Neural cell (in vitro differentiated cells): ENCODE results near the gene NUP42. TPM values are rescaled to one million over a fixed set of nuclear protein-coding genes. Genes with fewer than 3 reads are reported as not detected.

Experiments used
- H2AFZ ChIP-seq: fragments of 200-600, 300-800 bp; sonication (generic), shearing (Covaris generic); 2 replicates; pipeline ENCODE4 v1.6.0; 2014; ENCODE audit warnings: low read depth, mild to moderate bottlenecking, antibody characterized with exemption, low read length, moderate library complexity
- H3F3A ChIP-seq: fragments of 200-600 bp; shearing (Covaris generic); 2 replicates; pipeline ENCODE4 v1.6.1; 2016; ENCODE audit warnings: mild to moderate bottlenecking, moderate library complexity, mixed read lengths, antibody characterized with exemption, low read length; ENCODE audit not compliant: insufficient read depth, poor library complexity, severe bottlenecking
- H3K27ac ChIP-seq: fragments of 200-600, 300-800 bp; sonication (generic), shearing (Covaris generic); 2 replicates; pipeline ENCODE4 v1.5.1; 2014; ENCODE audit warnings: mild to moderate bottlenecking, low read length, moderate library complexity
- H3K27me3 ChIP-seq: fragments of 300-800, 200-600 bp; sonication (generic), shearing (Covaris generic); 2 replicates; pipeline ENCODE4 v1.6.0; 2014; ENCODE audit warnings: mild to moderate bottlenecking, low read depth, low read length, moderate library complexity; ENCODE audit not compliant: insufficient read depth
- H3K36me3 ChIP-seq: fragments of 300-800, 200-600 bp; sonication (generic), shearing (Covaris generic); 2 replicates; pipeline ENCODE4 v1.5.1; 2014; ENCODE audit warnings: mild to moderate bottlenecking, antibody characterized with exemption, low read length, moderate library complexity; ENCODE audit not compliant: insufficient read depth
- H3K4me2 ChIP-seq: fragments of 300-800, 200-600 bp; sonication (generic), shearing (Covaris generic); 2 replicates; pipeline ENCODE4 v1.6.0; 2014; ENCODE audit warnings: mild to moderate bottlenecking, low read length
- H3K4me3 ChIP-seq: fragments of 300-800, 200-600 bp; sonication (generic), shearing (Covaris generic); 2 replicates; pipeline ENCODE4 v1.5.1; 2014; ENCODE audit warnings: mild to moderate bottlenecking, low read length, moderate library complexity
- H3K79me2 ChIP-seq: fragments of 200-600 bp; shearing (Covaris generic); replicated peaks from 2 replicates; pipeline ENCODE4 v1.6.0; 2014; ENCODE audit warnings: mild to moderate bottlenecking, low read length, moderate library complexity; ENCODE audit not compliant: insufficient read depth
- H3K9ac ChIP-seq: fragments of 300-800, 200-600 bp; sonication (generic), shearing (Covaris generic); 2 replicates; pipeline ENCODE4 v1.6.1; 2016; ENCODE audit warnings: mild to moderate bottlenecking, low read length, mixed read lengths
- H3K9me2 ChIP-seq: fragments of 200-600 bp; shearing (Covaris generic); 2 replicates; pipeline ENCODE4 v1.6.1; 2016; ENCODE audit warnings: mild to moderate bottlenecking, low read length, mixed read lengths; ENCODE audit not compliant: insufficient read depth
- H3K9me3 ChIP-seq: fragments of 200-600, 300-800 bp; sonication (generic), shearing (Covaris generic); 2 replicates; pipeline ENCODE4 v1.6.1; 2016; ENCODE audit warnings: mild to moderate bottlenecking, mixed run types, low read length, moderate library complexity, mixed read lengths
- H4K20me1 ChIP-seq: fragments of 200-600 bp; shearing (Covaris generic); 2 replicates; pipeline ENCODE4 v1.6.1; 2016; ENCODE audit warnings: mild to moderate bottlenecking, mixed run types; ENCODE audit not compliant: insufficient read depth
- EP300 ChIP-seq: fragments of 450-650 bp; conservative IDR thresholded peaks from 2 replicates; pipeline ENCODE4 v1.6.1; 2014; ENCODE audit warnings: antibody characterized with exemption, mild to moderate bottlenecking, moderate library complexity; ENCODE audit not compliant: poor library complexity, severe bottlenecking
- EZH2 ChIP-seq: fragments of 200-600, 300-800 bp; shearing (Covaris generic), sonication (generic); IDR thresholded peaks from 2 replicates; pipeline ENCODE4 v1.6.1; 2014; ENCODE audit warnings: antibody characterized with exemption, low read length, borderline replicate concordance, mild to moderate bottlenecking; ENCODE audit not compliant: insufficient read depth, poor library complexity, severe bottlenecking
- MXI1 ChIP-seq: fragments of 450-650 bp; conservative IDR thresholded peaks from 2 replicates; pipeline ENCODE4 v1.6.1; 2014; ENCODE audit warnings: antibody characterized with exemption, mild to moderate bottlenecking; ENCODE audit not compliant: poor library complexity, severe bottlenecking
- POLR2AphosphoS5 ChIP-seq: IDR thresholded peaks from 2 replicates; pipeline ENCODE4 v1.6.1; 2012
- RAD21 ChIP-seq: fragments of 450-650 bp; conservative IDR thresholded peaks from 2 replicates; pipeline ENCODE4 v1.6.1; 2014; ENCODE audit warnings: antibody characterized with exemption, mild to moderate bottlenecking, moderate library complexity
- SMC3 ChIP-seq: fragments of 450-650 bp; conservative IDR thresholded peaks from 2 replicates; pipeline ENCODE4 v1.6.1; 2014; ENCODE audit warnings: antibody characterized with exemption, mild to moderate bottlenecking, moderate library complexity; ENCODE audit not compliant: poor library complexity
- TAF1 ChIP-seq: IDR thresholded peaks from 2 replicates; pipeline ENCODE4 v1.6.1; 2012; ENCODE audit warnings: low read depth
- polyA plus RNA-seq: library from polyadenylated mRNA; depleted of rRNA; stranded (reverse); fragments of >200 nt; gene quantifications from 2 replicates; pipeline ENCODE4 v1.2.3, GENCODE V29; 2014
- TF ChIP-seq, protein P1 (sequence below): IDR thresholded peaks from 2 replicates; pipeline ENCODE4 v1.6.1; 2012; ENCODE audit warnings: borderline replicate concordance
- TF ChIP-seq, protein P2 (sequence below): fragments of 450-650 bp; IDR thresholded peaks from 2 replicates; pipeline ENCODE4 v1.5.1; 2014; ENCODE audit warnings: antibody characterized with exemption, mild to moderate bottlenecking, moderate library complexity; ENCODE audit not compliant: poor library complexity, severe bottlenecking

The NUP42 gene
- polyA plus RNA-seq, 1 donor from 2014 or later: 106 TPM

DNA sequence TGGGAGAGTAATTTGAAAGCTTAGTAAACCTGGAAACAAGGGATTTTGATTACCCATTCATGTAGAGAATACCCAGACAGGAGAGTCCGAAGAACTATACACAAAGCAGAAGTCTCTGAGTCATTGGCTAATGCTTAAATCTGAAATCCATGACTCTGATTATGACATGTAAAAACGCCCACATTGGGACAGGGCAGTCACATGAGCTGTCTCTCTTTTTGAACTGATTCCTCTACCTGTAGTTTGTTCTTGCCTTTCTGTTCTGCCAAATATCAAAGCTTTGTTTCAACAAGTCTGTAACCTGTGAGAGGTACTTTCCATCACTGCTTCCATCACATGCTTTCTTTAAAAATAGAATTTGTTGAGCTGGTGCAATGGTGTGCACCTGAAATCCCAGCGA, 60.5 kb downstream of the NUP42 start:
- H3K9ac ChIP-seq: no peak overlapping the region
- H2AFZ ChIP-seq: no peak overlapping the region
- no peaks in the 10 kb centered on the region for H3K36me3 ChIP-seq
- TF ChIP-seq POLR2AphosphoS5 (no peak), SMC3 (no peak), EP300 (no peak), MXI1 (no peak), EZH2 (no peak), TAF1 (no peak), RAD21 (no peak)
- TF ChIP-seq, protein P1, sequence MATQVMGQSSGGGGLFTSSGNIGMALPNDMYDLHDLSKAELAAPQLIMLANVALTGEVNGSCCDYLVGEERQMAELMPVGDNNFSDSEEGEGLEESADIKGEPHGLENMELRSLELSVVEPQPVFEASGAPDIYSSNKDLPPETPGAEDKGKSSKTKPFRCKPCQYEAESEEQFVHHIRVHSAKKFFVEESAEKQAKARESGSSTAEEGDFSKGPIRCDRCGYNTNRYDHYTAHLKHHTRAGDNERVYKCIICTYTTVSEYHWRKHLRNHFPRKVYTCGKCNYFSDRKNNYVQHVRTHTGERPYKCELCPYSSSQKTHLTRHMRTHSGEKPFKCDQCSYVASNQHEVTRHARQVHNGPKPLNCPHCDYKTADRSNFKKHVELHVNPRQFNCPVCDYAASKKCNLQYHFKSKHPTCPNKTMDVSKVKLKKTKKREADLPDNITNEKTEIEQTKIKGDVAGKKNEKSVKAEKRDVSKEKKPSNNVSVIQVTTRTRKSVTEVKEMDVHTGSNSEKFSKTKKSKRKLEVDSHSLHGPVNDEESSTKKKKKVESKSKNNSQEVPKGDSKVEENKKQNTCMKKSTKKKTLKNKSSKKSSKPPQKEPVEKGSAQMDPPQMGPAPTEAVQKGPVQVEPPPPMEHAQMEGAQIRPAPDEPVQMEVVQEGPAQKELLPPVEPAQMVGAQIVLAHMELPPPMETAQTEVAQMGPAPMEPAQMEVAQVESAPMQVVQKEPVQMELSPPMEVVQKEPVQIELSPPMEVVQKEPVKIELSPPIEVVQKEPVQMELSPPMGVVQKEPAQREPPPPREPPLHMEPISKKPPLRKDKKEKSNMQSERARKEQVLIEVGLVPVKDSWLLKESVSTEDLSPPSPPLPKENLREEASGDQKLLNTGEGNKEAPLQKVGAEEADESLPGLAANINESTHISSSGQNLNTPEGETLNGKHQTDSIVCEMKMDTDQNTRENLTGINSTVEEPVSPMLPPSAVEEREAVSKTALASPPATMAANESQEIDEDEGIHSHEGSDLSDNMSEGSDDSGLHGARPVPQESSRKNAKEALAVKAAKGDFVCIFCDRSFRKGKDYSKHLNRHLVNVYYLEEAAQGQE: no peak
- TF ChIP-seq, protein P2, sequence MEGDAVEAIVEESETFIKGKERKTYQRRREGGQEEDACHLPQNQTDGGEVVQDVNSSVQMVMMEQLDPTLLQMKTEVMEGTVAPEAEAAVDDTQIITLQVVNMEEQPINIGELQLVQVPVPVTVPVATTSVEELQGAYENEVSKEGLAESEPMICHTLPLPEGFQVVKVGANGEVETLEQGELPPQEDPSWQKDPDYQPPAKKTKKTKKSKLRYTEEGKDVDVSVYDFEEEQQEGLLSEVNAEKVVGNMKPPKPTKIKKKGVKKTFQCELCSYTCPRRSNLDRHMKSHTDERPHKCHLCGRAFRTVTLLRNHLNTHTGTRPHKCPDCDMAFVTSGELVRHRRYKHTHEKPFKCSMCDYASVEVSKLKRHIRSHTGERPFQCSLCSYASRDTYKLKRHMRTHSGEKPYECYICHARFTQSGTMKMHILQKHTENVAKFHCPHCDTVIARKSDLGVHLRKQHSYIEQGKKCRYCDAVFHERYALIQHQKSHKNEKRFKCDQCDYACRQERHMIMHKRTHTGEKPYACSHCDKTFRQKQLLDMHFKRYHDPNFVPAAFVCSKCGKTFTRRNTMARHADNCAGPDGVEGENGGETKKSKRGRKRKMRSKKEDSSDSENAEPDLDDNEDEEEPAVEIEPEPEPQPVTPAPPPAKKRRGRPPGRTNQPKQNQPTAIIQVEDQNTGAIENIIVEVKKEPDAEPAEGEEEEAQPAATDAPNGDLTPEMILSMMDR: no peak
- H3K27ac ChIP-seq: no peak overlapping the region
- H3K4me2 ChIP-seq: no peak overlapping the region
- H4K20me1 ChIP-seq: no peaks in the 10 kb centered on the region
- no peak overlapping the region for H3K4me3 ChIP-seq
- no peaks in the 10 kb centered on the region for H3K79me2 ChIP-seq
- H3K27me3 ChIP-seq: peaks cover 5% of the 10 kb centered on the region
- H3K9me3 ChIP-seq: no peaks in the 10 kb centered on the region
- H3K9me2 ChIP-seq: no peaks in the 10 kb centered on the region
- no peaks in the 10 kb centered on the region for H3F3A ChIP-seq

DNA sequence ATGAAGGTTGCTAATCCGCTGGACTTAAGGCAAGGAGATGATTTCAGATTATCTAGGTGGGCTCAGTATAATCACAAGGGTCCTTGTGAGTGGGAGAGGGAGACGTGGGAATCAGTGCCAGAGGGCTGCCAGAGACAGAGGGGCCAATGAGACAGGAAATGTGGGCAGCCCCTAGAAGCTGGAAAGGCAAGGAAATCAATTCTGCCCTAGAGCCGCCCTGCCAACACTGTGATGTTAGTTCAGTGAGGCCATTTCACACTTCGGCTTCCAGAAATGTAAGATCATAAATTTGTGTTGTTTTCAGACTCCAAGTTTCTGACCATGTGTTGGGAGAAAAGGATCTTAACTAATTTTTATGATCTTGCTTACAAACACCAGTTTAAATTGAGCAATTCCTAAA, 61.1 kb downstream of the NUP42 start:
- no peaks in the 10 kb centered on the region for H3F3A ChIP-seq
- H2AFZ ChIP-seq: no peak overlapping the region
- H3K36me3 ChIP-seq: no peaks in the 10 kb centered on the region
- H3K9me3 ChIP-seq: no peaks in the 10 kb centered on the region
- H3K4me2 ChIP-seq: no peak overlapping the region
- peaks cover 10% of the 10 kb centered on the region for H3K27me3 ChIP-seq
- H3K9ac ChIP-seq: no peak overlapping the region
- no peaks in the 10 kb centered on the region for H4K20me1 ChIP-seq
- H3K9me2 ChIP-seq: no peaks in the 10 kb centered on the region
- H3K4me3 ChIP-seq: no peak overlapping the region
- H3K79me2 ChIP-seq: no peaks in the 10 kb centered on the region
- no peak overlapping the region for H3K27ac ChIP-seq
- TF ChIP-seq EP300 (no peak), MXI1 (no peak), SMC3 (no peak), RAD21 (no peak), TAF1 (no peak), EZH2 (no peak), POLR2AphosphoS5 (no peak)
- TF ChIP-seq, protein P2: no peak
- TF ChIP-seq, protein P1: no peak
